Measurements from ENCODE around the gene PADI3.

Gene PADI3

GRCh38 chr1:17213148-17213781, 35.6 kb upstream of the PADI3 start:
- H3K4me2 ChIP-seq (ENCODE audit: low read length): no peak overlapping the region
- no peaks in the 10 kb centered on the region for H4K20me1 ChIP-seq (ENCODE audit: insufficient read depth, low read length)
- H3K4me3 ChIP-seq (ENCODE audit: low read depth, low read length, poor library complexity, severe bottlenecking): no peak overlapping the region
- no peaks in the 10 kb centered on the region for H3K36me3 ChIP-seq (ENCODE audit: insufficient read depth, low read length)
- no peaks in the 10 kb centered on the region for H3F3A ChIP-seq (ENCODE audit: insufficient read depth, low read length)
- no peak overlapping the region for H3K27ac ChIP-seq (ENCODE audit: low read depth, low read length, poor library complexity, severe bottlenecking)
- H3K4me1 ChIP-seq (ENCODE audit: insufficient read depth, low read length, severe bottlenecking): no peaks in the 10 kb centered on the region
- no peaks in the 10 kb centered on the region for H3K79me2 ChIP-seq (ENCODE audit: insufficient read depth, low read length)
- no peak overlapping the region for H3K9ac ChIP-seq (ENCODE audit: low read length)
- H2AFZ ChIP-seq (ENCODE audit: low read length): no peak overlapping the region
- TF ChIP-seq EZH2 (IDR thresholded peaks at IDR 0.05; ENCODE audit: borderline replicate concordance, low read length): no peak
- TF ChIP-seq, protein P1, sequence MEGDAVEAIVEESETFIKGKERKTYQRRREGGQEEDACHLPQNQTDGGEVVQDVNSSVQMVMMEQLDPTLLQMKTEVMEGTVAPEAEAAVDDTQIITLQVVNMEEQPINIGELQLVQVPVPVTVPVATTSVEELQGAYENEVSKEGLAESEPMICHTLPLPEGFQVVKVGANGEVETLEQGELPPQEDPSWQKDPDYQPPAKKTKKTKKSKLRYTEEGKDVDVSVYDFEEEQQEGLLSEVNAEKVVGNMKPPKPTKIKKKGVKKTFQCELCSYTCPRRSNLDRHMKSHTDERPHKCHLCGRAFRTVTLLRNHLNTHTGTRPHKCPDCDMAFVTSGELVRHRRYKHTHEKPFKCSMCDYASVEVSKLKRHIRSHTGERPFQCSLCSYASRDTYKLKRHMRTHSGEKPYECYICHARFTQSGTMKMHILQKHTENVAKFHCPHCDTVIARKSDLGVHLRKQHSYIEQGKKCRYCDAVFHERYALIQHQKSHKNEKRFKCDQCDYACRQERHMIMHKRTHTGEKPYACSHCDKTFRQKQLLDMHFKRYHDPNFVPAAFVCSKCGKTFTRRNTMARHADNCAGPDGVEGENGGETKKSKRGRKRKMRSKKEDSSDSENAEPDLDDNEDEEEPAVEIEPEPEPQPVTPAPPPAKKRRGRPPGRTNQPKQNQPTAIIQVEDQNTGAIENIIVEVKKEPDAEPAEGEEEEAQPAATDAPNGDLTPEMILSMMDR (IDR thresholded peaks at IDR 0.05; ENCODE audit: low read length): no peak
- H3K9me3 ChIP-seq (ENCODE audit: low read length): no peaks in the 10 kb centered on the region
- H3K27me3 ChIP-seq (ENCODE audit: insufficient read depth, low read length): no peaks in the 10 kb centered on the region; the same call in 1 of the 2 replicates
- H3K9me2 ChIP-seq (ENCODE audit: low read depth, low read length): no peaks in the 10 kb centered on the region

DNA sequence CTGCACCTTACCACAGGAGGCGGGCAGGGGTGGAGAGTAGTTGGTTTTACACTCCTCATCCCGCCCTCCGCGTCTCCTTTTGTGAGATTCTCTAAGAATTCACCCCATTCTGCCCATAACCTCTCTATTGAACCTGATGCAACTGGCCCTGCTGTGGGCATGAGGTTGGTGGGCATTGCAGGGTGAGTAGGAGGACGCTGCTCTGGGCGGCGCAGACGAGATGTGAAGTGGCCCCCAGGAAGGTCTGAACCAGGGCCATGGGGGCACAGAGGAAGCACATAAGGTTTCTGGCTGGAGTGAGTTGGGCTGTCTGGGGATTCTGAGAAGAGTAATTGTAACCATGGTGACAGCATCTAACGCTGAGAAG, 35.1 kb upstream of the PADI3 start:
- Histone ChIP-seq H3F3A (ENCODE audit: insufficient read depth, low read length) (no peaks in the 10 kb centered on the region), H3K27me3 (ENCODE audit: insufficient read depth, low read length) (no peaks in the 10 kb centered on the region; the same call in 1 of the 2 replicates), H3K4me1 (ENCODE audit: insufficient read depth, low read length, severe bottlenecking) (no peaks in the 10 kb centered on the region), H3K79me2 (ENCODE audit: insufficient read depth, low read length) (no peaks in the 10 kb centered on the region), H2AFZ (ENCODE audit: low read length) (no peak overlapping the region), H3K36me3 (ENCODE audit: insufficient read depth, low read length) (no peaks in the 10 kb centered on the region), H3K4me2 (ENCODE audit: low read length) (no peak overlapping the region), H3K9me3 (ENCODE audit: low read length) (no peaks in the 10 kb centered on the region), H3K9ac (ENCODE audit: low read length) (no peak overlapping the region), H3K4me3 (ENCODE audit: low read depth, low read length, poor library complexity, severe bottlenecking) (no peak overlapping the region), H4K20me1 (ENCODE audit: insufficient read depth, low read length) (no peaks in the 10 kb centered on the region), H3K9me2 (ENCODE audit: low read depth, low read length) (no peaks in the 10 kb centered on the region), H3K27ac (ENCODE audit: low read depth, low read length, poor library complexity, severe bottlenecking) (no peak overlapping the region)
- TF ChIP-seq, protein P1 (IDR thresholded peaks at IDR 0.05; ENCODE audit: low read length): no peak
- TF ChIP-seq EZH2 (IDR thresholded peaks at IDR 0.05; ENCODE audit: borderline replicate concordance, low read length): no peak

GRCh38 chr1:17214876-17215544, 33.9 kb upstream of the PADI3 start:
- no peaks in the 10 kb centered on the region for H3K9me2 ChIP-seq (ENCODE audit: low read depth, low read length)
- TF ChIP-seq EZH2 (IDR thresholded peaks at IDR 0.05; ENCODE audit: borderline replicate concordance, low read length): no peak
- TF ChIP-seq, protein P1 (IDR thresholded peaks at IDR 0.05; ENCODE audit: low read length): no peak
- H3K27me3 ChIP-seq (ENCODE audit: insufficient read depth, low read length): no peaks in the 10 kb centered on the region; the same call in 1 of the 2 replicates
- H3K9ac ChIP-seq (ENCODE audit: low read length): no peak overlapping the region
- H3K9me3 ChIP-seq (ENCODE audit: low read length): no peaks in the 10 kb centered on the region
- H3K4me2 ChIP-seq (ENCODE audit: low read length): no peak overlapping the region
- no peaks in the 10 kb centered on the region for H3F3A ChIP-seq (ENCODE audit: insufficient read depth, low read length)
- H4K20me1 ChIP-seq (ENCODE audit: insufficient read depth, low read length): no peaks in the 10 kb centered on the region
- H2AFZ ChIP-seq (ENCODE audit: low read length): no peak overlapping the region
- no peaks in the 10 kb centered on the region for H3K4me1 ChIP-seq (ENCODE audit: insufficient read depth, low read length, severe bottlenecking)
- H3K27ac ChIP-seq (ENCODE audit: low read depth, low read length, poor library complexity, severe bottlenecking): no peak overlapping the region
- H3K36me3 ChIP-seq (ENCODE audit: insufficient read depth, low read length): no peaks in the 10 kb centered on the region
- H3K4me3 ChIP-seq (ENCODE audit: low read depth, low read length, poor library complexity, severe bottlenecking): no peak overlapping the region
- no peaks in the 10 kb centered on the region for H3K79me2 ChIP-seq (ENCODE audit: insufficient read depth, low read length)

Data from OCI-LY1 (cell line).